NCI-H510A treated with DMSO at 0.1 percent for 48 hours (cell line): ENCODE data around the gene LGMN.
A peak's percentile ranks its signal among the peaks of the same experiment; 100 is the strongest.
"Not testable (repeated sequence)": the region's sequence is repeated elsewhere in the genome, so short reads cannot be mapped to it uniquely, and the experiment has no call there.

Source experiments
- DNase-seq: peaks from one replicate; lab custom pipeline; 2025; lab: John Stamatoyannopoulos, UW

The LGMN gene

DNA sequence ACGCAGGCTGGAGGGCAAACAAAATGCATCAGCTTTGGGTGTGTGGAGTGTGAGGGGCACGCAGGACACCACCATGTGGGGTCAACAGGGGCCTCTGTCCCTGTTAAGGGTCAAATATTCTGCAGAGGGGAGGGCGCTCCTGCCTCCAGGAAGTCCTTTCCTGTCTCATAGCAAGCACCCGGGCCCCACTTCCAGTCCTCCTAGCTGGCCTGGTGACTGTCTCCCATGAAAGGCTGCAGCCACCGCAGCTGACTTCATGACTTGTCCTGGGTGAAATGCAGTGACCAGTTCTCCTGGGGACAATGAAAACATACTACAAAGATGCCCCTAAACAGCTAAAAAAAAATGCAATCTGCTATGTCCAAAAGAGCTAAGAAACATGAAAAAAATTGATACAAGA, 53.6 kb downstream of the LGMN start:
- DNase-seq: no peak

GRCh38 chr14:92693998-92694795, 54.2 kb downstream of the LGMN start:
- peak; percentile 85 for DNase-seq

DNA sequence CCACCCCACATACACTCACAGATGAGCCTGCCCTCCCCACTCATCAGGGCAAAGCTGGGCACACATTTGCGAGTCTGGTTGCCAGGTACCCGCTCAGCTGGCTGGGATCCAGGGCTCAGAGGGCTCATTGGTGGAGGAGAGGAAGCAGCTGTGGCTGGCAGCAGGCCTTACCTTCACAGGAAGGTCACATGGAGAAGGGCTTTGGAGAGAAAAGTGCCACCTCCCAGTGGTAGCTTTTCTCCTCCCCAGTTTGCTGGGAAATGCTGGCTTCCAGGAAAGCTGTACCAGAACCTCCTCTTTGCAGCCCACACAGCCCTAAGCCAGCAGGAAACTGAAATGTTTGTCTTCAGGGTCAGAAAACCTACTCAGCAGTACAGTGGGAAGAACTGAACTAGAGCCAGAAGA, 55.6 kb downstream of the LGMN start:
- peak; percentile 94 for DNase-seq

DNA sequence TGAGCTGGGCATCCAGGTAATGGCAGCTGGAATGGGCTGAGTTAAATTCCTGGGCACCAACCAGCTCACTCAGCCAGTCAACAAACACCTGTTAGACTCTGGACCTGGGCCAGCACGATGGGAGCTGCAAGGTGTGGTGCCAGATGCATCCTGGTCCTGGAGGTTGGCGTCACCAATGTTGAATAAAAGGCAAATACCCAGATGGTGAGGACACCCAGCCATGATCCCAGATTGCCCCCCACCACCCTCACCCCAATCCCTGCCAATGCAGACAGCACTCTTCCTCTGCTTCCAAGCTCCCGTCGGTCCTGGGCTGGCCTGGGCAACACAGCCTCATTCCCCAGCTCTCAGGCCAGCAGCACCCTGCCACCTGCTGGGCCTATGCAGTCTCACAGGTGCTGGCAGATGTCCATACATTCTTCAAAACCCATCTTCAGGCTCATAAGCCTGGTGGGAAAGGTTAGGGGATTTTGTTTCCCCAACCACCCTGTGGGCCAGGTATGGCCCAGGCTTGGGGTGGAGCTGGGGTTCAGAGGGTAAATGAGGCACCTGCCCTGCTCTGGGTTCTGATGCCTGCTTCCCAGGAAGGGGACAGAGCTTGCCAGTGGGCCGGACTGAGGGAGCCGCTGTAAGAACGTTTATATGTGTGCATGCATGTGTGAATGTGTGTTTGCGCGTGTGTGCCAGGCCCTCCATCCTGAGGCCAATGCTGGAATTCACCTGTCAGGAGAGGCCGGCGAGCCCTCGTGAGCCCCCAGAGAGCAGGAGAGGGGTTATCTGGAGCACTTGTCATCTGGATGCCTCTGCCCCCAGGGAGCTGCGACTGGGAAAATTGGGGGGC, 58.0 kb downstream of the LGMN start:
- peak; percentile 70 for DNase-seq

GRCh38 chr14:92688434-92689375, 59.7 kb downstream of the LGMN start:
- DNase-seq: peak; percentile 11

DNA sequence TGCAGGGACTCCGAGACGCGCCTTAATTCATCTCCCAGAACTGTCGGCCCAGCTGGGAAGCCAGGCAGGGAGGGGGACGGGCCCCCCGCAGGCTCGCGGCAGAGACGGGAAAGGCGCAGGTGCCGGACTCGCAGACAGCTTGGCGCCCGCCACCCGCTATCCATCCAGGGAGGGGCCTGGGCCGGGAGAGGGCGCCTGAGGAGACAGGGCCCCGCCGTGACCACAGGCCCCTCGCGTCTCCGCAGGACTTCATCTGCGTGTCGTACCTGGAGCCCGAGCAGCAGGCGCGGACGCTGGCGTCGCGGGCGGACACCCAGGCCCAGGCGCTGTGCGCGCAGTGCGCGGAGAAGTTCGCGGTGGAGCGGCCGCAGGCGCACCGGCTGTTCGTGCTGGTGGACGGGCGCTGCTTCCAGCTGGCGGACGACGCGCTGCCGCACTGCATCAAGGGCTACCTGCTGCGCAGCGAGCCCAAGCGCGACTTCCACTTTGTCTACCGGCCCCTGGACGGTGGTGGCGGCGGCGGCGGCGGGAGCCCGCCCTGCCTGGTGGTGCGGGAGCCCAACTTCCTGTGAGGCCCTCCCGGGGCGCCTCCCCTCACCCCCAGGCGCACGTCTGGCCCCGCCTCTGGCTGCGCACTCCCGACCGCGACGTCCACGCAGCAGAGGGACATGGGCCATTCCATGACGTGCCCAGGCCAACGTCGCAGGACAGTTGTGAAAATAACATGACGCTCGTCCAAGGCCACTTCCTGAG, 60.6 kb downstream of the LGMN start:
- DNase-seq: peak; percentile 62

GRCh38 chr14:92686900-92687427, 61.5 kb downstream of the LGMN start:
- DNase-seq: peak; percentile 57

- DNase-seq: no peak
Observed at GRCh38 chr14:92686411-92686899, 62.0 kb downstream of the LGMN start.

- no peak for DNase-seq
Observed at GRCh38 chr14:92685784-92686355, 62.6 kb downstream of the LGMN start.

- no peak for DNase-seq
Observed at GRCh38 chr14:92684801-92685560, 63.4 kb downstream of the LGMN start.

DNA sequence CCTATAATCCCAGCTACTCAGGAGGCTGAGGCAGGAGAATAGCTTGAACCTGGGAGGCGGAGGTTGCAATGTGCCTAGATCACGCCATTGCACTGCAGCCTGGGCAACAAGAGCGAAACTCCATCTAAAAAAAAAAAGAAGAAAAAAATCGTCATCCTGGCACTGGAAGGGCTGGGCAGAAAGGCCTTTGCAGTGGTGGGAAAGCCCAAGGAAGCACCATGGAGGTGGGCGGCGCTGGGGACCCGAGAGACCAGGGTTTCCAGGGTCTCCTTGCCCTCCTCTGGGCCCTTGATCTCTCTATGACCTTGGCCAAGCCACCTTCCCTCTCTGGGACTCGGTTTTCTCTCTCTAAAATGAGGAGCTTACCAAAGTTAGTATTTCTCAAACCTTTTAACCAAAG, 65.4 kb downstream of the LGMN start:
- no peak for DNase-seq

DNA sequence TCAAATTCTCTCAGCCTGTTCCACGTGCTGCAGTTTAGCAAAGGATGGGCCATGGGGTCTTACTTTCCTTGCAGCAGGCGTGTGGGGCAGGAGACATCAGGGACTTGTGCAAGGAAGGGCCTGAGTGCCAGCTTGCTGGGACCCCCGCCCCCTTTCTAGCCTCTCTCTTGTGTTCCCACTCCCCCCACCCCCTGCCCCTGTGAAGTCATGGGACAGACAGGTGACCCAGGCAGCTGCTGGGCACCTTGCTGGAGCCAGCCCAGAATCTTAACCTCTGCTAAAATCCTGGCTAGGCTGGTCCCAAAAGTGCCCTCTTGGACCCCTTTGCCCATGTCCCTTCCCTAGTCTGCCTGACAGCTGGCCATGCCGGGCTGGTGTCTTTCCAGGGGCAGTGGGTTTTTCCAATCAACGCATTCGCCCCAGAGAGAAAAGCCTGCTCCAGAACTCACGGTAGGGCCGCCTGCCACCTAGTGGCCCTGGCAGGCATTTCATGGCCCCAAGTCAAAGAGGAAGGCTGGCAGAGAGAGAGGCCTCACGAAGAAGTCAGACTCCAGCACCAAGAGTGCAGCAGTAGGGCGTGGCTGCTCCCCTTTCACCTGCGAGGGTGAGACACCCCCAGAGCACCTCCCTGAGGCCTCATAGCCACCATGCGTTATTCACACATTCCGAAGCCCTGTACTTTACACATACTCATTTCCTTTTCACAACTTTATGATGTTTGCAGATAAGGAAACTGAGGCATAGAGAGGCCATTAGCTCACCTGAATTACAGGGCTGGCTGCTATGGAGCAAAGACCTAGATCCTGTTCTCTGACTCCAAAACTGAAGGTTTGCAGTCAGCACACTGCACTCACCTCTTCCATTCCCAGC, 67.4 kb downstream of the LGMN start:
- DNase-seq: peak; percentile 57

- not testable (repeated sequence) for DNase-seq
Observed at GRCh38 chr14:92680330-92680729, 68.1 kb downstream of the LGMN start.

DNA sequence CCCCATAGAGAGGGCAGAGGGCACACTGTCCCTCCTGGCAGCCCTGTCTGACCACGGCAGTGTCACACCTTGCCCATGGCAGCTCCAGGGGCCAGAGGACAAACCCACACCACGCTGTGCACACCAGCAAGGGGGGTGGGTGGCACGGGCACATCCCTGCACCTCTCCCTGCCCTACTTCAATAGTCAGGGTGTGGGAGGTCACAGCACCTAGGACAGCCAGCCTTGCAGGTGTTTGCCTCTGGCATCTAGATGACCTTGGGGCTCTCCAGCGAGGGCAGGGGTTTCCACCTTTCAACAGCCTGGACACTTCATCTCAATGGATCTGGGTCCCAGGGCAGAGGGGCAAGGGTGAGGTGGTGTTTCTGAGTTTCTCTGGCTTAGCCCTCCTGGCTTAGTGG, 69.2 kb downstream of the LGMN start:
- no peak for DNase-seq

- no peak for DNase-seq
Observed at GRCh38 chr14:92678766-92679165, 69.7 kb downstream of the LGMN start.

DNA sequence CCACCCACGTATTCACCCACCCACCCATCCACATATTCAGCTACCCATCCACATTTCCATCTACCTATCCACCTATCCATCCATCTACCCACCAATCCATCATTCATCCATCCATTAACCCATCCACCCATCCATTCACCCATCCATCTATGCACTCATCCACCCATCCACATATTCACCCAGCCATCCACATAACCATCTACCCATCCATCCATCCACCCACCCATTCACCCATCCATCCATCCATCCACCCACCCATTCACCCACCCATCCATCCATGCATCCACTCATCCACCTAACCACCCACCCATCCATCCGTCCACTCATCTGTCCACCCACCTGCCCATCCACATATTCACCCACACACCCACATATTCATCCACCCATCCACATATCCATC, 70.5 kb downstream of the LGMN start:
- DNase-seq: no peak

DNA sequence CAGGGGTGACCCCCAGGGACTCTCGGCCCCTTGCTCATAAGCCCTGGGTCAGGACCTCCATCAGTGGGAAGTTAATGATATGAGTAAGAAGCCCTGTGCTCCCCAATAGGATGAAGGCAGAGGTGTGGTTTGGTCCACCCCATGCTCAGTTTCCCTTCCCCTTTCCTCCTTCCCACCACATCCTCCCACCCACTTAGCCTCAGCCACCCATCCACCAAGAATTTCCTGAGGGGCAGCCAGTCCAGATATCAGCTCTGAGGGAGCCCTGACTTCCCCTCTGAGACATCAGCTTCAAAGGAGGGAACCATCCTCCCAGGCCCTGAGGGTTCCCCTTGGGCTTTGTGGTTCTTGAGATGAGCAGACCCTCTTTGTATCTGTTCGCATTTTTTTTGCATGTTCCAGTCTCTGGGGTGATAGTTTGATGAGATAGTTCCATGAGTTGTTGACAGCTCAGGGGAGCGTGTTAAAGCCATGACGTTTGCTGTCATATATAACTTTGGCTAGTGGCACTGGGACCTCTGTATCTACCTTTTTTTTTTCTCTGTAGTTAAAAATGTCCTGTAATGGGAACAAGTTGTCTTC, 71.2 kb downstream of the LGMN start:
- DNase-seq: no peak

DNA sequence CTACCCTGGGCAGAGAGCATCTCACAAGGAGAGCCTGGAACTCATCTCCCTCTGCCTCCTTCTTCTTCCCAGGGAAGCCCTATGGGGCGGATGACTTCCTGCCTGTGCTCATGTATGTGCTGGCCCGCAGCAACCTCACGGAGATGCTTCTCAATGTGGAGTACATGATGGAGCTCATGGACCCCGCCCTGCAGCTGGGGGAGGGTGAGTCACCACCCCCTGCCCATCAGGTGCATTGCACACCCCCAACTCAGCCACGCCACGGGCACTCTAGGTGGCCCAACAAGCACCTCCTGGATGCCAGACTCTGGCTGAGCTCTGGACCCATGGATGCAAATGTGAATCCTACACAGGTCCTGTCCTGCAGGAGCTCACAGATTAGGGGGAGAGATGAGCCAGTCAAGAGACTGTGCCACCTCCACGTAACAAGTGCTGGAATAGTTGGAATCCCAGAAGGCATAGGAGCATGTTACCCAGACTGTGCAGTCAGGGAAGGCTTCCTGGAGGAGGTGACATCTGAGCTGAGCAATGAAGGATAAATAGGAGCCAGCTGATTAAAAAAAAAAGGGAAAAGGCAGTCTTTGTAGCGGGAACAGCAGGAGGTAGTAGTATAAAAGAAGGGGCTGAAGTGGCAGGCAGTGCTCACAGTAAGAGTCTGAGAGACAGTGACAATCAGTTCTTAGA, 71.9 kb downstream of the LGMN start:
- no peak for DNase-seq
